Measurements from ENCODE around the gene IER2. TPM values are rescaled to one million over a fixed set of nuclear protein-coding genes. Genes with fewer than 3 reads are reported as not detected.

The IER2 gene
- total and polyA plus RNA-seq, 9 of the 15 experiments (the other 6 are each of a cell fraction or from before 2014, with no cell fraction given), result 4.5 to 205 (median 23.7) TPM

DNA sequence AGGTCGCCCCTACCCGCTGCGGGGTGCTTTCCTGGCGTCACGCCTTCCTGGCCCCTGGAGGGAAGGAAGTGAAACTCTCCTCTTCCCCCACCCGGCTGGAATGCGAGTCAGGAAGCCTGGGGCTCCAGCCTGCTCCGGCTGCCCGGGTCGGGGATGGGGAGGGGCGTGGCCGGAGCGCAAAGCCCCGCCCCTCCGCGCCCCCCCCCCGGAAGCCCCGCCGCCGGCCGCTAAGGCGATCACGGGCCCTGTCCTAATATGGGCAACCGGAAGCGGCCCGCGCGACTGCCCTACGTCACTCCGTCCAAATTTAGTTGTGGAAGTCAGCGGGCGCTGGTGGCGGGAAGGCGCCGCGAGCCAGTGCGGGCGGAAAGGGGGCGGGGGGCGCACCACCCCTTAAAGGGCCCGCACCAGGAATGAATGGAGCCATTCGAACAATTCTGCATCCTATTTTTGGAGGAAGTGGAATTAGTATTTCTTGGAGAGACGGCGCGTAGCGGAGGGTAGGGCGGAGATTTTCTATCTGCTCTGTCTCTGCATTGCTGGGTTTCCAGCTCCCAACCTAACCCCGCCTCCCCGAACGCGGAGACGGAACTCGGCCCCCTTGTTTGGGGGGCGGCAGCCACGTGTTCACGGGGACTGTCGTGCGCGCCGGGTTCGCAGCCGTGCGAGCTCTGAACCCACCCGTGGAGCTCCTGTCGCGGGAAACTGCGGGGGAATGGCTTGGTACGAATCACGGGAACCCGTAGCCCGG is 1.6 kb downstream of the IER2 start (continued):
- TF ChIP-seq, protein P1, sequence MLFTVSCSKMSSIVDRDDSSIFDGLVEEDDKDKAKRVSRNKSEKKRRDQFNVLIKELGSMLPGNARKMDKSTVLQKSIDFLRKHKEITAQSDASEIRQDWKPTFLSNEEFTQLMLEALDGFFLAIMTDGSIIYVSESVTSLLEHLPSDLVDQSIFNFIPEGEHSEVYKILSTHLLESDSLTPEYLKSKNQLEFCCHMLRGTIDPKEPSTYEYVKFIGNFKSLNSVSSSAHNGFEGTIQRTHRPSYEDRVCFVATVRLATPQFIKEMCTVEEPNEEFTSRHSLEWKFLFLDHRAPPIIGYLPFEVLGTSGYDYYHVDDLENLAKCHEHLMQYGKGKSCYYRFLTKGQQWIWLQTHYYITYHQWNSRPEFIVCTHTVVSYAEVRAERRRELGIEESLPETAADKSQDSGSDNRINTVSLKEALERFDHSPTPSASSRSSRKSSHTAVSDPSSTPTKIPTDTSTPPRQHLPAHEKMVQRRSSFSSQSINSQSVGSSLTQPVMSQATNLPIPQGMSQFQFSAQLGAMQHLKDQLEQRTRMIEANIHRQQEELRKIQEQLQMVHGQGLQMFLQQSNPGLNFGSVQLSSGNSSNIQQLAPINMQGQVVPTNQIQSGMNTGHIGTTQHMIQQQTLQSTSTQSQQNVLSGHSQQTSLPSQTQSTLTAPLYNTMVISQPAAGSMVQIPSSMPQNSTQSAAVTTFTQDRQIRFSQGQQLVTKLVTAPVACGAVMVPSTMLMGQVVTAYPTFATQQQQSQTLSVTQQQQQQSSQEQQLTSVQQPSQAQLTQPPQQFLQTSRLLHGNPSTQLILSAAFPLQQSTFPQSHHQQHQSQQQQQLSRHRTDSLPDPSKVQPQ (CRISPR knock-in tag; IDR thresholded peaks at IDR 0.05; ENCODE audit: borderline replicate concordance), result no peak
- TF ChIP-seq ZNF668 (CRISPR knock-in tag; IDR thresholded peaks at IDR 0.05), result 0 out of 2 replicates have a peak, but pooled peaks have one; percentile 45
- TF ChIP-seq HDGF (IDR thresholded peaks at IDR 0.05), result no peak
- TF ChIP-seq ZNF766 (CRISPR knock-in tag; conservative IDR thresholded peaks at IDR 0.05), result no peak
- TF ChIP-seq MEIS2 (IDR thresholded peaks at IDR 0.05; ENCODE audit: partially characterized antibody), result no peak
- TF ChIP-seq, protein P2, sequence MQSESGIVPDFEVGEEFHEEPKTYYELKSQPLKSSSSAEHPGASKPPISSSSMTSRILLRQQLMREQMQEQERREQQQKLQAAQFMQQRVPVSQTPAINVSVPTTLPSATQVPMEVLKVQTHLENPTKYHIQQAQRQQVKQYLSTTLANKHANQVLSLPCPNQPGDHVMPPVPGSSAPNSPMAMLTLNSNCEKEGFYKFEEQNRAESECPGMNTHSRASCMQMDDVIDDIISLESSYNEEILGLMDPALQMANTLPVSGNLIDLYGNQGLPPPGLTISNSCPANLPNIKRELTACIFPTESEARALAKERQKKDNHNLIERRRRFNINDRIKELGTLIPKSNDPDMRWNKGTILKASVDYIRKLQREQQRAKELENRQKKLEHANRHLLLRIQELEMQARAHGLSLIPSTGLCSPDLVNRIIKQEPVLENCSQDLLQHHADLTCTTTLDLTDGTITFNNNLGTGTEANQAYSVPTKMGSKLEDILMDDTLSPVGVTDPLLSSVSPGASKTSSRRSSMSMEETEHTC (IDR thresholded peaks at IDR 0.05), result peak; percentile 29; the same call in 1 of the 2 replicates
- no peak for TF ChIP-seq ARNT (IDR thresholded peaks at IDR 0.05)
- no peak for TF ChIP-seq SIRT6 (IDR thresholded peaks at IDR 0.05; ENCODE audit: low read depth, low read length)
- TF ChIP-seq ADNP (tag; IDR thresholded peaks at IDR 0.05), result no peak
- TF ChIP-seq, protein P3, sequence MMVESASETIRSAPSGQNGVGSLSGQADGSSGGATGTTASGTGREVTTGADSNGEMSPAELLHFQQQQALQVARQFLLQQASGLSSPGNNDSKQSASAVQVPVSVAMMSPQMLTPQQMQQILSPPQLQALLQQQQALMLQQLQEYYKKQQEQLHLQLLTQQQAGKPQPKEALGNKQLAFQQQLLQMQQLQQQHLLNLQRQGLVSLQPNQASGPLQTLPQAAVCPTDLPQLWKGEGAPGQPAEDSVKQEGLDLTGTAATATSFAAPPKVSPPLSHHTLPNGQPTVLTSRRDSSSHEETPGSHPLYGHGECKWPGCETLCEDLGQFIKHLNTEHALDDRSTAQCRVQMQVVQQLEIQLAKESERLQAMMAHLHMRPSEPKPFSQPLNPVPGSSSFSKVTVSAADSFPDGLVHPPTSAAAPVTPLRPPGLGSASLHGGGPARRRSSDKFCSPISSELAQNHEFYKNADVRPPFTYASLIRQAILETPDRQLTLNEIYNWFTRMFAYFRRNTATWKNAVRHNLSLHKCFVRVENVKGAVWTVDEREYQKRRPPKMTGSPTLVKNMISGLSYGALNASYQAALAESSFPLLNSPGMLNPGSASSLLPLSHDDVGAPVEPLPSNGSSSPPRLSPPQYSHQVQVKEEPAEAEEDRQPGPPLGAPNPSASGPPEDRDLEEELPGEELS (CRISPR knock-in tag; IDR thresholded peaks at IDR 0.05; ENCODE audit: borderline replicate concordance), result no peak
- TF ChIP-seq BRF1 (IDR thresholded peaks at IDR 0.05; ENCODE audit: borderline replicate concordance, extremely low read depth, insufficient read length), result no peak
- no peak for TF ChIP-seq ZZZ3 (IDR thresholded peaks at IDR 0.05)
- peak; percentile 75 for TF ChIP-seq SMAD1 (IDR thresholded peaks at IDR 0.05; ENCODE audit: low read depth, low read length, partially characterized antibody)
- TF ChIP-seq, protein P4, sequence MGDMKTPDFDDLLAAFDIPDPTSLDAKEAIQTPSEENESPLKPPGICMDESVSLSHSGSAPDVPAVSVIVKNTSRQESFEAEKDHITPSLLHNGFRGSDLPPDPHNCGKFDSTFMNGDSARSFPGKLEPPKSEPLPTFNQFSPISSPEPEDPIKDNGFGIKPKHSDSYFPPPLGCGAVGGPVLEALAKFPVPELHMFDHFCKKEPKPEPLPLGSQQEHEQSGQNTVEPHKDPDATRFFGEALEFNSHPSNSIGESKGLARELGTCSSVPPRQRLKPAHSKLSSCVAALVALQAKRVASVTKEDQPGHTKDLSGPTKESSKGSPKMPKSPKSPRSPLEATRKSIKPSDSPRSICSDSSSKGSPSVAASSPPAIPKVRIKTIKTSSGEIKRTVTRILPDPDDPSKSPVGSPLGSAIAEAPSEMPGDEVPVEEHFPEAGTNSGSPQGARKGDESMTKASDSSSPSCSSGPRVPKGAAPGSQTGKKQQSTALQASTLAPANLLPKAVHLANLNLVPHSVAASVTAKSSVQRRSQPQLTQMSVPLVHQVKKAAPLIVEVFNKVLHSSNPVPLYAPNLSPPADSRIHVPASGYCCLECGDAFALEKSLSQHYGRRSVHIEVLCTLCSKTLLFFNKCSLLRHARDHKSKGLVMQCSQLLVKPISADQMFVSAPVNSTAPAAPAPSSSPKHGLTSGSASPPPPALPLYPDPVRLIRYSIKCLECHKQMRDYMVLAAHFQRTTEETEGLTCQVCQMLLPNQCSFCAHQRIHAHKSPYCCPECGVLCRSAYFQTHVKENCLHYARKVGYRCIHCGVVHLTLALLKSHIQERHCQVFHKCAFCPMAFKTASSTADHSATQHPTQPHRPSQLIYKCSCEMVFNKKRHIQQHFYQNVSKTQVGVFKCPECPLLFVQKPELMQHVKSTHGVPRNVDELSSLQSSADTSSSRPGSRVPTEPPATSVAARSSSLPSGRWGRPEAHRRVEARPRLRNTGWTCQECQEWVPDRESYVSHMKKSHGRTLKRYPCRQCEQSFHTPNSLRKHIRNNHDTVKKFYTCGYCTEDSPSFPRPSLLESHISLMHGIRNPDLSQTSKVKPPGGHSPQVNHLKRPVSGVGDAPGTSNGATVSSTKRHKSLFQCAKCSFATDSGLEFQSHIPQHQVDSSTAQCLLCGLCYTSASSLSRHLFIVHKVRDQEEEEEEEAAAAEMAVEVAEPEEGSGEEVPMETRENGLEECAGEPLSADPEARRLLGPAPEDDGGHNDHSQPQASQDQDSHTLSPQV (IDR thresholded peaks at IDR 0.05), result no peak
